HG03442 (cell line): ENCODE results near the gene HBG2.
"Not testable (repeated sequence)": the region's sequence is repeated elsewhere in the genome, so short reads cannot be mapped to it uniquely, and the experiment has no call there.

Experiments used
- ATAC-seq: cut with Tn5 transposase; IDR thresholded peaks from one replicate; pipeline ENCODE4 v1.9.1; 2021; ENCODE audit warnings: mild to moderate bottlenecking, moderate library complexity; ENCODE audit not compliant: unreplicated experiment

Gene HBG2

DNA sequence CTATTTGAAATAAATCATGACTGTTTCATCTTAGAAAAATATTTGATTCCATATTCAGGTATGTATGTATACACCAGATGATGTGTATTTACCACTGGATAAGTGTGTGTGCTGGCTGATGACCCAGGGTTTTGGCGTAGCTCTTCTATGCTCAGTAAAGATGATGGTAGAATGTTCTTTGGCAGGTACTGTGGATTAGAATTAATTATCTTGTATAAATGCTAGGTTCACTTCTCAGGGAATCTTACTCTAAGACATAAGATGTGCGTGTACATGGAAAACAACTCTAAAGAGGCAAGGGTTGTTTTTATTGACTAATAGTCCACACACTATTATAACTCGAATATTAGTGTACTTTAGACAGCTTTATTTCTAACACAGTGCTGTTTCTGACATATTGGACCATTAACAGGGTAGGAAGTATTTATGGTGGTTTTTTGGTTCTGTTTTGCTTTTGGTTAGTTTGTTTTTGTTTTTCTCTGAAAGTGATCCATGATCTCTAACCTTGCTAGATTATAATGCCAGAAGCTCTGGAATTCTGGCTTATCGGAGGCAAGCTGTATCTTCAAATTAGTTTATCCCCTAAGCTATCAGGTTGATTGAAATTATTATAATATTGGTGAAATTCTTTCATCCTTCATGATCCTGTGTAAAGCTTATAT is 3.9 kb downstream of the HBG2 start:
- ATAC-seq = no peak

DNA sequence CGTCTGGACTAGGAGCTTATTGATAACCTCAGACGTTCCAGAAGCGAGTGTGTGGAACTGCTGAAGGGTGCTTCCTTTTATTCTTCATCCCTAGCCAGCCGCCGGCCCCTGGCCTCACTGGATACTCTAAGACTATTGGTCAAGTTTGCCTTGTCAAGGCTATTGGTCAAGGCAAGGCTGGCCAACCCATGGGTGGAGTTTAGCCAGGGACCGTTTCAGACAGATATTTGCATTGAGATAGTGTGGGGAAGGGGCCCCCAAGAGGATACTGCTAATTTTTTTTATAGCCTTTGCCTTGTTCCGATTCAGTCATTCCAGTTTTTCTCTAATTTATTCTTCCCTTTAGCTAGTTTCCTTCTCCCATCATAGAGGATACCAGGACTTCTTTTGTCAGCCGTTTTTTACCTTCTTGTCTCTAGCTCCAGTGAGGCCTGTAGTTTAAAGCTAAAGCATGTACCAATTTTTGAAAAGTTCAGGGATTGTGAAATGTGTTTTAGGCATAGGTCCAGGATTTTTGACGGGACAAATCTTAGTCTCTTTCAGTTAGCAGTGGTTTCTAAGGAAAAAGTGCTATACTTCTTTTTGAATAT is 4.7 kb downstream of the HBG2 start, which contains the start of gene HBG1:
HBG1 (minus strand) TSS at position 51 of the 590 bp plus-strand sequence. CDS start 53 bp downstream, outside the sequence.
- not testable (repeated sequence) for ATAC-seq

DNA sequence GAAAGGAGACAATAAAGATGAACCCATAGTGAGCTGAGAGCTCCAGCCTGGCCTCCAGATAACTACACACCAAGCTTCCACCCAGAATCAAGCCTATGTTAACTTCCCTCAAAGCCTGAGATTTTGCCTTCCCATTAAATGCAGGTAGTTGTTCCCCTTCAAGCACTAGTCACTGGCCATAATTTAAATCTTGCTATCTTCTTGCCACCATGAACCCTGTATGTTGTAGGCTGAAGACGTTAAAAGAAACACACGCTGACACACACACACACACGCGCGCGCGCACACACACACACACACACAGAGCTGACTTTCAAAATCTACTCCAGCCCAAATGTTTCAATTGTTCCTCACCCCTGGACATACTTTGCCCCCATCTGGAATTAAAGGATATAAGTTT is 6.1 kb downstream of the HBG2 start:
- not testable (repeated sequence) for ATAC-seq

DNA sequence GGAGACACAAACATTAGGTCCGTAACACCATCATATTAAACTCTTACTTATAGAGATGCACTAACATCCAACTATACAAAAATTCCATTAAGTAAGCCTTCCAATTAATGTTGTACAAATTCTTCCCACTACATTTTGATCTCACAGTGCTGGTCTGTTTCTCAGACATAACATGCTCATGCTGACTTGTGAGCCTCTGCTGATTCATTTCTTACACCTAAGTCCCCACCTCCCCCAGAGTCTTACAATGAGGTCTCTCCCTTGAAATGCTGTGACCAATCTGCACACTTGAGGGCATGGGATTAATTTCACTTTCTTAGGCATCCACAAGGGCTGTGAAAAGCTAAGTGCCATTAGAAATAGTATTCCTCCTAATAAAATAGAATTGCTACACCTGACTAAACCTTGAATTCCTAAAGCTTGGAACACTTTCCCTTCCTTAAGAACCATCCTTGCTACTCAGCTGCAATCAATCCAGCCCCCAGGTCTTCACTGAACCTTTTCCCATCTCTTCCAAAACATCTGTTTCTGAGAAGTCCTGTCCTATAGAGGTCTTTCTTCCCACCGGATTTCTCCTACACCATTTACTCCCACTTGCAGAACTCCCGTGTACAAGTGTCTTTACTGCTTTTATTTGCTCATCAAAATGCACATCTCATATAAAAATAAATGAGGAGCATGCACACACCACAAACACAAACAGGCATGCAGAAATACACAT is 6.9 kb downstream of the HBG2 start:
- no peak for ATAC-seq

DNA sequence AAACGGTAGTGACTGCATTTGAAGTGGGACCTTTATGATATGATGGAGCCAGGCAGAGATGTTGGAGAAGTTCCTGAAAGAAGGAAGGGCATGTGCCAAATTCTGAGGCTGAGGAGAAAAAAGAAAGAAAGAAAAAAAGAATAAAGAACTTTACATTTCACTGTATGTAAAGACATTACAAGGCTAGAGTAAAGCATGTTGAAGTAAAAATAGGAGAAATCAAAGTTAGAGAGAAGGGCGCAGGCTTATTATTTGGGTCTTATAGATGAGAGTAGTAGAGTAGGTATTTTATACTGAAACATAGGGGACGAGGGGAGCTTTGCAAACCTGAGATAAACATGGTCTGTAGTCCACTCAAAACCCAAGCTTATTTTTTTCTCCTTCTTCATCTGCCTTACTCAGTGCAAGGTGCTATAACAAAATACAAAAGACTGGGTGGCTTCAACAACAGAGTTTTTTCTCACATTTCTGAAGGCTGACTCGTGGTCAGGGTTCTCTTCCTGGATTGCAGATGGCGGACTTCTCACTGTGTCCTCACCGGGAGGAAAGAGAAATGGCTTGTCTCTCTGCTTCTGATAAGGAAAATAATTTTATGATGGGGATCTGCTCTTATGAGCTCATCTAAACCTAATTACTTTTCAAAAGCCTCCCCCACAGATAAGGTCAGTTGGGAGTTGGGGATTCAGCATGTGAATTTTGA is 7.7 kb downstream of the HBG2 start:
- no peak for ATAC-seq

DNA sequence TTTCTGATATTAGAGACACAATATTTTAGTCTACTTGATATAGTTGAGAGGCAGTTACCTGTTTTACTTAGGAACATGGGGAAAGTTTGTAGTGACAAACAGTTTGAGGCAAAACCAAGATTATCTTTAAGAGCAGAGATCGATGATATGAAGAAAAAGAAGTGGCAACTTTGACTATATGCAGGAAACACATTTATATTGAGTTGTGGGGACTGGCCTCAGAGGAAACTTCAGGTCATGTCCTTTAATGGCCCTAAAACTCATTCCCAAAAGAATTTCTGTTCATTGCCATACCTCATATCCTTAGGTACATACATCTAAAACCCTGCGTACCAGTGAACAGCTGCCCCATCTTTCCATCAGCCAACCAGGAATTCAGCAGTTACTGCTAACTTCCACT is 9.4 kb downstream of the HBG2 start:
- no peak for ATAC-seq

DNA sequence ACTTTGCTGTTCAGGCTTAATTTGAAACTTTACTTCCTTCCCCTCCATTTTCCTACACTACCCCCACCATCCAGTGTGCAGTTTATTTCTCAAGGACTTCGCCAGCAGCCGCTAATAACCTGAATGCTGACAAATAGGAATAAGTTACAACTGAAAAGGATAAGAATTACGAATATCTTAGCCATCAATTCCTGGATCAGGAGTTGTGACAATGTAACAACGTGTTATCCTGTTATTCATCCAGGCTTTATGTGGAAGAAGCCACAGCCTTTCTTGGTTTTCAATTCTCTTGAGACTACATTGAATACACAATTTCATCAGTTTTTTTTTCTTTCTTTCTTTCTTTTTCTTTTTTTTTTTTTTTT is 10.8 kb downstream of the HBG2 start:
- no peak for ATAC-seq

DNA sequence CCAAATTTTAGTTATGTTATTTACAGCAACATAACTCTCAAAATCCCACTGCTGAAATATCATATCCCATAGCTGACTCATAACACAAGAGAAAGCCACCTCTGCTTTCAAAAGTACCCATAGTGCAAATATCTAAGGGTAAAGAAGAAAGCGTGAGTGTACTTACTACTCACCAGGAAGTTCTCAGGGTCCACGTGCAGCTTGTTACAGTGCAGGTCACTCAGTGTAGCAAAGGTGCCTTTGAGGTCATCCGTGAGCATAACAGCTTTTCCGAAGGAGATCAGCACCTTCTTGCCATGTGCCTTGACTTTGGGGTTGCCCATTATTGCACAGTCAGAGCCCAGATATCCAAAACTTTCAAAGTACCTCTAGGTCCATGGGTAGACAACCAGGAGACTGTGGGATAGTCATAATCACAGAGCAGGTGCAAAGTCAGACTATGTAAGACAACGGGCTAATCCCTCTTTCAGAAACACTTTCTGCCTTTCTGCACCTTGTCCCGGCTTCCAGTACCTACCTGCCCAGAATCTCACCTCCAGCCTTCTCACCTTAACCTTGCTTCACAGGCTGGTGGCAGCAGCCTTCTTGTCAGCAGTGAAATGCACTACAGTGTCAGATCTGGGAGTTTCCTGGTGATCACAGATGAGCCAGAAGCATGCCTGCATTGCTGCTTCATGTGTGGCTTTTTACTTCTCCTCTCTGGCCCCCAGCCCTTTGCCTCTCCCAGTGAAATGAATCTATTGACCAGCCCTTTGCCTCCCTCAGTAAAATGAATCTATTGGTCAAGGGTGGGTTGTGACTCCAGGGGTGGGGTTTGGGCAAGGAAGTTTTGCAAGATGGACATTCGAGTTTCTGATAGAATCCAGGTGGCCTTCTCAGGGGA is 11.4 kb downstream of the HBG2 start:
- ATAC-seq = peak; percentile 67

DNA sequence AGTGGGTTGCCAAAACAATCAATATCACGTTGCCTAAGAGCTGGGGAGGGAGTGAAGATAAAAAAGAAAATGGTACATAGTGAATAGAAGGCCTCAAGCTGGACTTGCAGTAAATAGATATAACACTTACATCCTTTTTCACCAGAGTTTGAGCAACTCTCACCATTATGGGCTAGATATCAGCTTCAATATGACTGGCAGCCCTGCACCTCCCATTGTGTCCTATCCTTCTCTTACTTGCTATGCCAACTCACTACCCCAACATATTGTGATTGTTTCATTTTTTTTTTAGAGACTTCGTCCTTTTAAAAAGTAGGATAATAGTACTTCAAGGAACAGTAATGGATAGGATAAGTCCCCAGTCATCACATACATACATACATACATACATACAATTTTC is 12.4 kb downstream of the HBG2 start:
- ATAC-seq = no peak

DNA sequence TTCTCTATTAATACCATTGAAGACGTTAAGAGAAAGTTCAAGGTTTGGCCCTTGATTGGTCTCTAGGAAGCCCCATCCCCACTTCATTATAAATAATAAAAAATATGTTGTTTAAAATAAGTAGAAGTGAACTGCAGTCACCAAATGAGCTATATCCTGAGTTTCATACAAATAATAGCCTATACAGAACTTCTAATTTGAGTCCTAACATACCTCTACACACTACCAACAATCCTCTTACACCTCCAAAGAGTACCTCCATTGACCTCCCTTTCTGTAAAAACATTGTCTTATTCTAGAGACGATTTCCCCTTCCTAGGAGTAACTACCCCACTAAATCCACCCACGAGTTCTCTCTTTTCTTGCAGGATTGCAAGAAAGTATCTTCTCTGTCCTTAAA is 13.1 kb downstream of the HBG2 start:
- ATAC-seq = no peak

DNA sequence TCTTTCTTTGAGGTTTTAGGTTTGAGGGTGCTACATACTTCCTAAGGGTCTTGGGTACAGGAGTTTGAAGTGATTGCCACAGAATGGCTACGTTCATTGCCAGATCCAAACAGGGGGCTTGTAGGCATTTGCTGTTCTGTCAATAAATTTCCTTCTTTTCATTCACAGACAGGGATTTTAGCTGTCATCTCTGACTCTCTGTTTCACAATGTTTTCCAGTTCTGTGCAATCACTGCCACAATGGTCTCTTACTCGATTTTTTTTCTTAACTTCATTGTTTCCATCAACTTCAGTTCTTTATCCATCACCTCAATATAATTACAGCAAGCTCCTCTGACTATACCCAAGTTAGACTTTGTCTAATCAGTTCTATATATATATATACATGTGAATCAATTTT is 14.1 kb downstream of the HBG2 start:
- ATAC-seq = no peak

DNA sequence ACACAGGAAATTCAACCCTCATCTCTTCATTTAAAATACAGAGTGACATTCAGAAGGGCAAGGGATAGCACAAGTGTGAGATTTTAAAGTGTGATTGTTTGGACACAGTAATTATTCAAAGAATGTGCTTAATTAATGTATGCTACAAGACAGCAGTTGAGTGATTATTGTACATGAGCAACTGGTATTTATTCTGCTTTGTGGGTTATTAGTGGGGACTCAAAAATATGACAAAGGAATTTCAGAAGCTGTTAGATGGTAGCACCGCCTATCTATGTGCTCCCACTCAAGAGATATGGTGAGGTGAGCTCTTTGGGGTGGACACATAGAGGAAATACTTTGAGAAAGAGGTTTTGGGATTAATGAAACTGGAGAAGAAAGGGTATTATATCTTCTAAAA is 14.5 kb downstream of the HBG2 start:
- no peak for ATAC-seq

DNA sequence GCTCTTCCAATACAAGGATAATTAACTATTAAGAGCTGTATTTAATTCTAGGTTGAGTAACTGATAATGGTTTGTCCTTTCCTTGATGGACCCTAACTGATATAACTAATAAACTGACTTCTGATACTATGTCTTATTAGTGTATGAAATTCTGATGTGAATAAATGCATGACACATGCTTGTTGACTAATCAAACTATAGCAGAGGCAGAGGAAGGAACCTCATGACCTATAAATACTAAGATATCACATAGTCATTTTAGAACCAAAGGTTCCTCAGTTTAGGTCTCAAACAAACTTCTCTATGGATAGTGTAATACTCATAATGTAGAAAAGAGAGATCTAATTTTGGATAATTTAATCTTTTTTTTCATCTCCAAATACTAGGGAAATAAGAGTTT is 15.5 kb downstream of the HBG2 start:
- ATAC-seq = no peak

DNA sequence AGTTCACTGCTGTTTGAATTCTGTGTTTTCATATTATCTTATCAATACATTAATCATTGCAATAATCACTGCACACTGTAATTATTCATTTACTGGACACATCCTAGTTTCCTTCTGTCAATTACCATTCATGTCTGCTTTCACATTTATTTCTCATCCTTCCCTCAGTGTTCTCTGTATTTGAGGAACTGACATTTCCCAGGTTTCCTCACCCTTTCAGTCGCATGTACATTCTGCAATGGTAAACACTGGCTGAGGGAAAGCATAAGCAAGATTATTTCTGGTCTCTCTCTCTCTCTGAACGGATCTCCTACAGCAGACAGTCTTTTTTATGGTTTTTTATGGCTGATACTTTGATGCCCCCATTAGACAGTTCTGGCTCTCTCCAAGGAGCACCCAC is 16.1 kb downstream of the HBG2 start:
- ATAC-seq = no peak

DNA sequence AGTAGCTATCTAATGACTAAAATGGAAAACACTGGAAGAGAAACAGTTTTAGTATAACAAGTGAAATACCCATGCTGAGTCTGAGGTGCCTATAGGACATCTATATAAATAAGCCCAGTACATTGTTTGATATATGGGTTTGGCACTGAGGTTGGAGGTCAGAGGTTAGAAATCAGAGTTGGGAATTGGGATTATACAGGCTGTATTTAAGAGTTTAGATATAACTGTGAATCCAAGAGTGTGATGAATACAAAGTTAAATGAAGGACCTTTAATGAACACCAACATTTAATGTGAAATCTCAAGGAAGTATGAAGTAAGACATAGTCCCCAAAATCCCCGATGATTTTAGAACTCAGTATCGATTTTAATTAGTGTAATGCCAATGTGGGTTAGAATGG is 17.2 kb downstream of the HBG2 start:
- no peak for ATAC-seq

DNA sequence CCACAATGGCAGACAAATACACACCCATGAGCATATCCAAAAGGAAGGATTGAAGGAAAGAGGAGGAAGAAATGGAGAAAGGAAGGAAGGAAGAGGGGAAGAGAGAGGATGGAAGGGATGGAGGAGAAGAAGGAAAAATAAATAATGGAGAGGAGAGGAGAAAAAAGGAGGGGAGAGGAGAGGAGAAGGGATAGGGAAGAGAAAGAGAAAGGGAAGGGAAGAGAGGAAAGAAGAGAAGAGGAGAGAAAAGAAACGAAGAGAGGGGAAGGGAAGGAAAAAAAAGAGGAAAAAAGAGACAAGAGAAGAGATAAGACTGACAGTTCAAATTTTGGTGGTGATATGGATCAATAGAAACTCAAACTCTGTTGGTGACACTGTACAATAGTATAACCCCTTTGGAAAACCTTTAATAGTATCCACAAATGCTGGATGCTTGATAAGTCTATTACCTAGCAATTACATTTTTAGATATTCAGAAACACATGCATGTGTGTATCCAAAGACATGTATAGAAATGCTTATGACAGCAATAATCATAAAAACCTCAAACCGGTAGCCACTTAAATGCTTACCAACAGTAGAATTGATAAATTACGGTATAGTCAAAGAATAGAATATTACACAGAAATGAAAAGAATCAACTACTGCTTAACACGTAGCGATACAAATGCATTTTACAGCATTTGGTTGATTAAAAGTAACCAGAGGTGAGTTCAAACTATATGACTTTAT is 19.1 kb downstream of the HBG2 start:
- ATAC-seq = no peak

DNA sequence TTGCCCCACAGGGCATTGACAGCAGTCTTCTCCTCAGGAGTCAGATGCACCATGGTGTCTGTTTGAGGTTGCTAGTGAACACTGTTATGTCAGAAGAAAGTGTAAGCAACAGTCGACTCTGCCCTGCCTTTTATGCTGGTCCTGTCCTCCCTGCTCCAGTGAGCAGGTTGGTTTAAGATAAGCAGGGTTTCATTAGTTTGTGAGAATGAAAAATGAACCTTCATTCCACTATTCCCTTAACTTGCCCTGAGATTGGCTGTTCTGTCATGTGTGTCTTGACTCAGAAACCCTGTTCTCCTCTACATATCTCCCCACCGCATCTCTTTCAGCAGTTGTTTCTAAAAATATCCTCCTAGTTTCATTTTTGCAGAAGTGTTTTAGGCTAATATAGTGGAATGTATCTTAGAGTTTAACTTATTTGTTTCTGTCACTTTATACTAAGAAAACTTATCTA is 20.2 kb downstream of the HBG2 start, which contains the start of gene HBD:
HBD (minus strand) TSS at position 103 of the 454 bp plus-strand sequence; CDS start at position 53, 50 bp downstream.
- ATAC-seq = peak; percentile 79

DNA sequence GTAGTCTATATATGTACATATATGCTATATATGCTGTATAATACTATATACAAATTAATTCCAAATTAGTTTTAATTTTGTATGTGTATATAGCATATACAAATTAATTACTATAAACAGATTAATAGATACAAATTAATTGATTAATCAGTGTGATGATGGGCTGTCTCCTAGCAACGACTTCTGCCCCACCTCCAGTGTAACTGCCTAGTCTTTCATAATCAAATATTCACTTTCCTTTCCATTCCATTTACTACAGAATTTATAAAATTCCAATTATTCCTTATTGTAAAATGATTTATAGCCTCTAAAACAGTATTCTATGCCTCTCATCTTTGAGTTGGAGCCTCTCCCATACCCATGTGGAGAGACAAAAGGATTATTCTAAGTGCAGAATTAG is 21.3 kb downstream of the HBG2 start:
- ATAC-seq = no peak

DNA sequence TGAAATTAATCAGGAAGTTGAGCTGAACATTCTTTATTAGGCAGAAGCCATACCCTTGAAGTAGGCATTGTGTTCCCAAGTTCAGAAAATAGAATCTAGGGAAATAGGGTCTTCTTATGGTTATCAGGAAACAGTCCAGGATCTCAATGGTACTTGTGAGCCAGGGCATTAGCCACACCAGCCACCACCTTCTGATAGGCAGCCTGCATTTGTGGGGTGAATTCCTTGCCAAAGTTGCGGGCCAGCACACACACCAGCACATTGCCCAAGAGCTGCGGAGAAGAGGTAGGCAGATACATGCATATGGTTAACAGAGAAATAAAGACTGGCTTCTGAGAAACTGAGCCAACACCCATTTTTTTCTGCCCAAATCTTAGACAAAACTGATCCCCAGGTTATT is 21.8 kb downstream of the HBG2 start:
- ATAC-seq = no peak

DNA sequence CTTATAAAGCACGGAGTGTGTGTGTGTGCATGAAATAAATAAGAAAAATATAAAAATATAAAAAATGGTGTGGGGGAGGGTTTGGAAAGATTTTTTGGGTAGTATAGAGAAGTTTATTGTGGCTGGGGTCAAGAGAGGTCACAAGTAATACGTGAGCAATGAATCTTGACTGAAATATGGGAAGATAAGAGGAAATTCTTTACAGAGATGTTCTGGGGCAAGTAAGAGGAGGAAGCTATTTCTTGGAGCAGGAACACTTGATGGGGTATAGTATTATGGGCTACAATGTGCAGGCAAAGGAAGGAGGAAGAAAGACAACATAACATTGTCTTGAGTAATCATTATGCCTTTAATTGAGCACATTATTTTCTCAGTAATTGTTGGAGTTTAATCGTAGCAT is 22.4 kb downstream of the HBG2 start:
- ATAC-seq = no peak
